Esophagus (tissue), 2 donors: Measurements from ENCODE around the gene ZNF564. TPM values are rescaled to one million over a fixed set of nuclear protein-coding genes. Genes with fewer than 3 reads are reported as not detected.

Experiments
- H3K27ac ChIP-seq, 2 donors: one replicate each; pipeline ENCODE4 v1.5.1; 2013; ENCODE audit warnings: low read depth in 2 of 2, mild to moderate bottlenecking in 2 of 2, inconsistent platforms in 1 of 2, low read length in 1 of 2, moderate library complexity in 1 of 2
- H3K27me3 ChIP-seq, 2 donors: one replicate each; pipeline ENCODE4 v1.6.1; 2013; ENCODE audit warnings: low read length in 2 of 2, control low read depth in 1 of 2, mild to moderate bottlenecking in 1 of 2; ENCODE audit not compliant: insufficient read depth in 2 of 2, control insufficient read depth in 1 of 2
- H3K36me3 ChIP-seq, 2 donors: one replicate each; pipeline ENCODE4 v1.6.1; 2013; ENCODE audit warnings: low read length in 1 of 2; ENCODE audit not compliant: control insufficient read depth in 2 of 2, insufficient read depth in 2 of 2
- H3K4me1 ChIP-seq, 2 donors: one replicate each; pipeline ENCODE4 v1.6.1; 2013; ENCODE audit warnings: low read length in 1 of 2; ENCODE audit not compliant: control insufficient read depth in 2 of 2, insufficient read depth in 2 of 2
- H3K4me3 ChIP-seq, 2 donors: one replicate each; pipeline ENCODE4 v1.5.1; 2013; ENCODE audit warnings: low read length in 2 of 2, mild to moderate bottlenecking in 2 of 2, low read depth in 1 of 2, moderate library complexity in 1 of 2
- H3K9me3 ChIP-seq, 2 donors: one replicate each; pipeline ENCODE4 v1.6.1; 2013; ENCODE audit warnings: mild to moderate bottlenecking in 2 of 2, low read depth in 1 of 2, low read length in 1 of 2, moderate library complexity in 1 of 2; ENCODE audit not compliant: control insufficient read depth in 2 of 2, insufficient read depth in 1 of 2
- WGBS, 2 donors: extraction: QIAGEN DNeasy Blood & Tissue Kit; methylation state at CpG; one replicate each; pipeline ENCODE4 v1.1.7; 2013; 5-methylcytosine and 5-hydroxymethylcytosine counted together
- polyA plus RNA-seq, 2 donors: library from polyadenylated mRNA; stranded (reverse); fragments of 200-250 nt; gene quantifications; one replicate each; pipeline ENCODE4 v1.2.3, GENCODE V29; 2013
- donor health status: healthy with polysubstance abuse.
- donor health status: Bipolar disorder and iron deficiency.

Gene ZNF564
- polyA plus RNA-seq, 2 donors, result 2.9 to 3.8 TPM

DNA sequence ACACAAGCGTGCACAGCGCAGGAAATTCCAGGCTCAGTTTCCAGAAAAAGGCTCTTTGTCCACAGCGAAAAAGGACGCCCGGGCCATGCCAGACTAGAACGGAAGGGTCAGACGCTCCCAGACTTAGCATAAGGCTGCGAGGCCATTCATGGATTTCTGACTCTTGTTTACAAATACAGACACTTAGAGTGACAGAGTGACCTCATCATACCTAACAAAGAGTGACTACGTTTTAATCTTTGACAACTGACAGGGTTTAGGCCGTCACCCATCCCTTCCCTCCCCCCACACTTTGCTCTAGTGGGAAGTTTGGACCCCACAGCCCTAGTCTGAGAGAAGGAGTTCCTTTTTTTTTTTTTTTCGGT, 66.2 kb downstream of the ZNF564 start:
- H3K9me3 ChIP-seq, result no peaks in the 10 kb centered on the region
- H3K36me3 ChIP-seq, result no peaks in the 10 kb centered on the region
- H3K4me3 ChIP-seq, result peak overlapping the region; percentile 88 to 91
- peaks cover 2 to 3% of the 10 kb centered on the region in 2 donors for H3K4me1 ChIP-seq
- 2 to 4% methylated on average over 11 of the region's 11 CpGs for WGBS, 2 donors
- peak overlapping the region; percentile 3 to 34 for H3K27ac ChIP-seq
- no peaks in the 10 kb centered on the region for H3K27me3 ChIP-seq

DNA sequence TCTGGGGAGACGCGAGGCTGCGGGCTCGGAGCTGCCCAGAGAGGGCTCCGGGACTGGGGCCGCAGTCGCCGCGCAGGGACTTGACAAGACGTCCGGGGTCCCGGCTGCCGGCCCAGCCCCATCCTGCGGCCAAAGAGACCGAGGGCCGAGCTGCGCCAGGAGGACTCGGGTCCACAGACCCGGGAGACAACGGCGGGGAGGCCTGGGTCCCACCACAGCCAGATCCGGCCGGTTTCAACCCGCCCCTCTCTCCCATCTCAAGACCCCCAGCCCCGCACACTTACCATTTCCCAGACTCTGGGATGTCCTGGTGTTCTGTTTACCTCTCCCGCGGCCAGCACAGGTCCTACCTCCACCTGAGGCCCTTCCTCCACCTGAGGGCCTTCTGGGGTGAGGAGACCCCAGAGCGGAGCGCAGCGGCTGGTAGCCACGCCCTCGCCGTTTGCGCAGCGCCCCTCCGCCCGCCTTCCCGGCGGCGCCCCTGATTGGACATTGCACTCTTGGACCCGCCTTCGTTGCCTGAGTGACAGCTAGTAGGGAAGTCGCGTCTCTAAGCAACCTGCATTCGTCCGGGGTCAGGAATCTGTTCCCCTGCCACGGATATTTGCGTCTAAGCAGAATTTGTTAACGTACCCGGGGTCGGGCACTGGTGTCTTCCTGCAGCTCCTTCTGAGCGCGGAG, 66.8 kb downstream of the ZNF564 start, which contains the start of gene ZNF709:
Gene ZNF709 (minus strand): TSS at position 446 of the 681 bp plus-strand sequence. CDS start 159 bp downstream, at position 287.
- Histone ChIP-seq H3K27ac (peak within 1 kb of the TSS; percentile 3 to 74), H3K36me3 (no peaks in the 10 kb centered on the region), H3K4me1 (peaks cover 2 to 3% of the 10 kb centered on the region in 2 donors), H3K9me3 (no peaks in the 10 kb centered on the region), H3K4me3 (peak within 1 kb of the TSS; percentile 88 to 91), H3K27me3 (no peaks in the 10 kb centered on the region)
- 0% methylated on average over 52 to 53 of the region's 53 CpGs for WGBS, 2 donors

DNA sequence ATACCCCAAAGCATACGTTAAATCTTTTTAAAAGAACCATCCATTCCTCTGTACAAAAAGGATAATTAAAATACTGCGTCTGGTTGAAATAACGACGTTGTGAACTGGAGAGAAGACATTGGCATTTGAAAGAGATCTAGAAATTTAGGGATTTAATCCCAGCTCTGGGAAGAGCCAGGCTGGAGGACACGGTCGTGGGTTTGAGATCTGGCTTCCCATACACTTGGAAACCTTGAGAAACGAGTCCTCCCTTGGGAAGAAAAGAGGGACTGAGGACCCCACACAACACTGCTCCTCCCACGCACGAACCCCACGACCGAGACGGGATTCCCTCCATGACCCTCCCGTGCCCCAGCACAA, 67.3 kb downstream of the ZNF564 start:
- Histone ChIP-seq H3K9me3 (no peaks in the 10 kb centered on the region), H3K4me1 (peaks cover 2 to 3% of the 10 kb centered on the region in 2 donors), H3K36me3 (no peaks in the 10 kb centered on the region), H3K27ac (peak overlapping the region; percentile 3 to 74), H3K27me3 (no peaks in the 10 kb centered on the region), H3K4me3 (peak overlapping the region; percentile 88 to 91)
- WGBS, 2 donors, result 3% methylated on average over 13 of the region's 13 CpGs

DNA sequence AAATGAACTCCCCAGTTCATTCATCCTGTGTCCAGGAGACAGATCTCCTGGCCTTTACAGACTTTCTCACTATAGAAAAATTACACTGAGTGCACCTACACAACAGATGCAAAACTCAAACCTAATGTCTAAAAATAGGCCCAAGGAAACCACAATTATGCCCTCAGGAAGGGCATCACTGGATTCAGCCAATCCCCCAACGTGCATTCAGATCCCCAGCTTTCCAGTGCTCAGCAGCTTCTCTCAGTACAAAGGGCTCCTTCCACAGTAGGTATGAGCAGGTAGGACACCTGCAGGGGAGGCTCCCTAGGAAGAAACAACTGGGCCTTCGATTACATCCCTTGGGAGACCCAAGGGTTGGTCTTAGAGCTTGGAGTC, 68.8 kb downstream of the ZNF564 start:
- Histone ChIP-seq H3K9me3 (no peaks in the 10 kb centered on the region), H3K27ac (no peak overlapping the region), H3K4me1 (peaks cover 2 to 3% of the 10 kb centered on the region in 2 donors), H3K36me3 (no peaks in the 10 kb centered on the region), H3K4me3 (no peak overlapping the region), H3K27me3 (no peaks in the 10 kb centered on the region)
- 59 to 69% methylated on average over 2 of the region's 2 CpGs for WGBS, 2 donors

DNA sequence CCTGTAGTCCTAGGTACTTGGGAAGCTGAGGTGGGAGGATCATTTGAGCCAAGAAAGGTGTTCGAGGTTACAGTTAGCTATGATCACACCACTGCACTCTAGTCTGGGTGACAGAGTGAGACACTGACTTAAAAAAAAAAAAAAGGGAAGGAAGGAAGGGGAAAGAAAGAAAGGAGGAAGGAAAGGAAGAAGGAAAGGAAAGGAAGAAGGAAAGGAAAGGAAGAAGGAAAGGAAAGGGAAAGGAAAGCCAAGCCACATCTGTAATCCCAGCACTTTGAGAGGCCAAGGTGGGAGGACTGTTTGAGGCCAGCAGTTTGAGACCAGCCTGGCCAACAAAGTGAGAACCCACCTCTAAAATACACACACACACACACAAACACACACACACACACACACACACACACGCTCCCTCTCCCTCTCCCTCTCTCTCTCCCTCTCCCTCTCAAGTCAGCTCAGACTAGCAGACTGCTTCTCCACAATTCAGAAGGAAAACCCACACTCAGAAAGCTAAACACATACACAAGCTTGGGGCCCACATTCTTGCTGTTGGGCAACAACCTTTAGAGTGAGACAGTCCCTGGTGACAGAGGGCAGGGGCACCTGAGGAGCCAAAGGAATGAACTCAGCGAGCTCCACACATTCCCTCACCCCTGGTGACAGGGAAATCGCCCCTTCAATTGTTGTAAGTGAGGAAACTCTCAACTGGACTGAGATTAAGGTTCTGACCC, 69.3 kb downstream of the ZNF564 start:
- H3K4me3 ChIP-seq, result no peak overlapping the region
- no peaks in the 10 kb centered on the region for H3K27me3 ChIP-seq
- H3K9me3 ChIP-seq, result no peaks in the 10 kb centered on the region
- H3K27ac ChIP-seq, result no peak overlapping the region
- 76 to 80% methylated on average over 3 to 4 of the region's 4 CpGs for WGBS, 2 donors
- H3K4me1 ChIP-seq, result peaks cover 2 to 3% of the 10 kb centered on the region in 2 donors
- no peaks in the 10 kb centered on the region for H3K36me3 ChIP-seq

DNA sequence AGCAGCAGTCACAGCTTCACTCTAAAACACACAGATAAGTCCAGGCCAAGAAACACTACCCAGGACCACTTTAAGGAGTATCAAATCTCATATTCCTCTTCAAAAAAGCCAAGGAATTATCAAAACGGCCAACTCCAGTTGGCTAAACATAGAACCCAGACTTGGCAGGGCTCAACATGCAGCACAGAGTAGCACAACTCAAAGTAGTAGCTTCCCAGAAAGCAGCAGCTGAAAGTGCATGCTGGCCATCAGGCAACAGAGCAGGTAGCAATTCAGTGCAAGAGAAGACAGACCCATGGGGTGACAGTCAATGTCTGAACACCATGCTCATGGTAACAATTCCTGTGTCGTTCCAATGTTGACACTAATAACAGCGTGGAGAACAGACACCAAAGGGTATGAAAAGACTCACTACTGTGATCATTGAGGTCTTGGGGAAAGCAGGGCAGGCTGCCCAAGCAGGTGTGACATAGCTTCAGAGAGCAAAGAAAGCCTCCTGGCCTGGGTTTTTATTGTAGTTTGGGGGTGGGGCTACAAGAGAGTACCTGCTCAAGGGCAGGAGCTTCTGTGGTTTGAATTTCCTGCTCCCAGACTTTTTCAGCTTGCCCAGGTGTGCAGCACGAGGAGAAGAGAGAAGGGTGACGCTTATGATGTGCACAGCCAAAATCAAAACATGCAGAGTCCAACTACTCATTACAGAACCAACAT, 72.9 kb downstream of the ZNF564 start:
- H3K27me3 ChIP-seq, result no peaks in the 10 kb centered on the region
- no peaks in the 10 kb centered on the region for H3K9me3 ChIP-seq
- no peak overlapping the region for H3K27ac ChIP-seq
- H3K4me1 ChIP-seq, result peaks cover under 1 to 2% of the 10 kb centered on the region in 2 donors
- H3K36me3 ChIP-seq, result no peaks in the 10 kb centered on the region
- WGBS, 2 donors, result 45 to 60% methylated on average over 5 of the region's 5 CpGs
- no peak overlapping the region for H3K4me3 ChIP-seq

Other genes starting within 250 kb of the ZNF564 start
- 1 to 10 TPM; 1.5 to 1.7 TPM for gene ZNF563, start 217.8 kb downstream of the ZNF564 start, polyA plus RNA-seq
- gene ZNF442, start 185.8 kb downstream of the ZNF564 start, polyA plus RNA-seq, result under 1 TPM; 0.26 to 0.58 TPM
- 1 to 10 TPM; 1.5 to 3.3 TPM for gene ZNF799, start 150.2 kb downstream of the ZNF564 start, polyA plus RNA-seq
- gene ZNF443, start 110.5 kb downstream of the ZNF564 start, polyA plus RNA-seq, result 1 to 10 TPM; 1.5 to 3.5 TPM
- under 1 TPM; 0.38 to 0.45 TPM for gene ZNF709, start 66.7 kb downstream of the ZNF564 start, polyA plus RNA-seq
- under 1 TPM; 0.36 to 0.61 TPM for gene ZNF490, start 59.3 kb upstream of the ZNF564 start, polyA plus RNA-seq
- gene ZNF791, start 59.4 kb upstream of the ZNF564 start, polyA plus RNA-seq, result 1 to 10 TPM; 5.1 to 8.1 TPM
- 10 to 100 TPM; 22.6 to 26.6 TPM for gene MAN2B1, start 115.3 kb upstream of the ZNF564 start, polyA plus RNA-seq
- gene WDR83, start 115.3 kb upstream of the ZNF564 start, polyA plus RNA-seq, result 10 to 100 TPM in 1 of 2 donors, 1 to 10 TPM in 1; 8.9 to 14.4 TPM
- gene DHPS, start 130.4 kb upstream of the ZNF564 start, polyA plus RNA-seq, result 10 to 100 TPM; 45.5 to 51.3 TPM
- gene GNG14, start 136.5 kb upstream of the ZNF564 start, polyA plus RNA-seq, result not detected
- 10 to 100 TPM in 1 of 2 donors, 1 to 10 TPM in 1; 5.0 to 12.3 TPM for gene FBXW9, start 145.1 kb upstream of the ZNF564 start, polyA plus RNA-seq
- 10 to 100 TPM; 29.7 to 37.2 TPM for gene TNPO2, start 172.4 kb upstream of the ZNF564 start, polyA plus RNA-seq
- 100 to 1,000 TPM; 212 to 215 TPM for gene TRIR, start 183.2 kb upstream of the ZNF564 start, polyA plus RNA-seq
- gene GET3, start 186.0 kb upstream of the ZNF564 start, polyA plus RNA-seq, result 10 to 100 TPM; 46.2 to 74.1 TPM
- under 1 TPM; 0.06 TPM for gene BEST2, start 200.3 kb upstream of the ZNF564 start, polyA plus RNA-seq
- gene HOOK2, start 224.1 kb upstream of the ZNF564 start, polyA plus RNA-seq, result 100 to 1,000 TPM in 1 of 2 donors, 10 to 100 TPM in 1; 47.9 to 103 TPM
- 100 to 1,000 TPM; 175 to 339 TPM for gene JUNB, start 240.0 kb upstream of the ZNF564 start, polyA plus RNA-seq